ENCODE results near the gene PCDHGA1.
A peak's percentile ranks its signal among the peaks of the same experiment; 100 is the strongest.
"Not testable (repeated sequence)": the region's sequence is repeated elsewhere in the genome, so short reads cannot be mapped to it uniquely, and the experiment has no call there.

Gene PCDHGA1

DNA sequence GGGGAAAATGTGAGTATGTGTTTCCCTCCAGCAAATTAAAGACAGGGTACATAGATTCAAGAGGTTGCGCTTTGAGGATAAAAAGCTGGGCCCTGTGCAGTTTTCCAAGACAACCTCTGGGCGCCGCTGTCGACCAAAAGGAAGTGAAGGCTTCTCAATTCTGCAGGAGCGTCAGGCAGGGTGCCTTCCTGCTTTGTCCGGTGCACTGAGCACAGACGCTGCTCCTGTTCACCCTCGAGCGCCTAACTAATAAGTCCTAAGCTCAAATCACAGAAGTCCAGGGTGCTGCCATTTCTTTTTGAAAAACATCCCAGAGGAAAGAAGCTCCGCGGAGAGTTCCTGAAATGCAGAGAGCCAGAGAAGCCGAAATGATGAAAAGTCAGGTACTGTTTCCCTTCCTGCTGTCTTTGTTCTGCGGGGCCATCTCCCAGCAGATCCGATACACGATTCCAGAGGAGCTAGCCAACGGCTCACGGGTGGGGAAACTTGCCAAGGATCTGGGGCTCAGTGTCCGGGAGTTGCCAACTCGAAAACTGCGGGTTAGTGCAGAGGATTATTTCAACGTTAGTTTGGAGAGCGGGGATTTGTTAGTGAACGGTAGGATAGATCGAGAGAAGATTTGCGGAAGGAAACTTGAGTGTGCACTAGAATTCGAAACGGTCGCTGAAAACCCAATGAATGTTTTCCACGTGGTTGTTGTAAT, 19.8 kb downstream of the PCDHGA1 start, which contains the start of gene PCDHGB1:
TSS of gene PCDHGB1 (plus strand) at position 183 of the 703 bp plus-strand sequence. CDS start at position 345, 162 bp downstream.
- peak; percentile 14 for DNase-seq

DNA sequence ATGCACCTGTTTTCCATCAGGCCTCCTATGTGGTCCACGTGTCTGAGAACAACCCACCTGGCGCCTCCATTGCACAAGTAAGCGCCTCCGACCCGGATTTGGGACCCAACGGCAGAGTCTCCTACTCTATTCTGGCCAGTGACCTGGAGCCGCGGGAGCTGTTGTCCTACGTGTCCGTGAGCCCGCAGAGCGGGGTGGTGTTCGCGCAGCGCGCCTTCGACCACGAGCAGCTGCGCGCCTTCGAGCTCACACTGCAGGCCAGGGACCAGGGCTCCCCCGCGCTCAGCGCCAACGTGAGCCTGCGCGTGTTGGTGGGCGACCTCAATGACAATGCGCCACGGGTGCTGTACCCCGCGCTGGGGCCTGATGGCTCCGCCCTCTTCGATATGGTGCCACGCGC, 21.3 kb downstream of the PCDHGA1 start:
- no peak for DNase-seq

DNA sequence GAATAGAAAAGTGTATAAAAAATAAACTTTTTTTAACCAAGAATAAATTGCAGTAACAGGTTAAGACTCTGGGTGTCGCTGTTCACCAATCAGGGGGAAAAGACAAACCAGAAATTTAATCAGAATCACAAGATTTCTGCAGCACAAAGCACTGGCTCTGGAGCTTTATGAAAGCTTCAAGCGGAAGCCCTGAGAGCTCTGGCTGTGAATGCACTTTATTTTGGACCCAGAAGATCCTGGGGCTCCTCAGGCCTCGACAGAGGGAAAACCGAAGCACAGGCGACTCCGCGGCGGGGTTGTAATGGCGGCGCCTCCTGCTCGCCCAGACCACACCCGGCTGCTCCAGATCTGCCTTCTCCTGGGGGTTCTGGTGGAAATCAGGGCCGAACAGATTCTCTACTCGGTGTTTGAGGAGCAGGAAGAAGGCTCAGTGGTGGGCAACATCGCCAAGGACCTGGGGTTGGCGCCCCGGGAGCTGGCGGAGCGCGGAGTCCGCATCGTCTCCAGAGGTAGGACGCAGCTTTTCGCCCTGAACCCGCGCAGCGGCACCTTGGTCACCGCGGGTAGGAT, 24.7 kb downstream of the PCDHGA1 start, which contains the start of gene PCDHGA4:
TSS of gene PCDHGA4 (plus strand) at position 122 of the 570 bp plus-strand sequence. CDS start at position 209, 87 bp downstream.
- no peak for DNase-seq

DNA sequence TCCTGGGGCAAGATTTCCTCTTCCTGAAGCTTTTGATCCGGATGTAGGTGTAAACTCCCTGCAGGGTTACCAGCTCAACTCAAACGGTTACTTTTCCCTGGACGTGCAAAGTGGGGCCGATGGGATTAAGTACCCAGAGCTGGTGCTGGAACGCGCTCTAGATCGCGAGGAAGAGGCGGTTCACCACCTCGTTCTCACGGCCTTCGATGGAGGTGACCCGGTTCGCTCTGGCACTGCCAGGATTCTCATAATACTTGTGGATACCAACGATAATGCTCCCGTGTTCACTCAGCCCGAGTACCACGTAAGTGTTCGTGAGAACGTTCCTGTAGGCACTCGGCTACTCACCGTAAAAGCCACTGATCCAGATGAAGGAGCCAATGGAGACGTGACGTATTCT, 25.3 kb downstream of the PCDHGA1 start:
- DNase-seq, result no peak

DNA sequence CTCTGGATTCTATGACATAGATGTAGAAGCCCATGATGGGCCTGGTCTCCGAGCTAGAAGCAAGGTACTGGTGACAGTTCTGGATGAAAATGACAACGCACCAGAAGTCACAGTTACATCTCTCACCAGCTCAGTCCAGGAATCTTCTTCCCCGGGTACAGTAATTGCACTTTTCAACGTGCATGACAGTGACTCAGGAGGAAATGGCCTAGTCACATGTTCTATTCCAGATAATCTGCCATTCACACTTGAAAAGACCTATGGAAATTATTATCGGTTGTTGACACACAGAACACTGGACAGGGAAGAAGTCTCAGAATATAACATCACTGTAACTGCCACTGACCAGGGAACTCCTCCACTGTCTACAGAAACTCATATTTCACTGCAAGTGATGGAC, 25.8 kb downstream of the PCDHGA1 start:
- DNase-seq, result no peak

DNA sequence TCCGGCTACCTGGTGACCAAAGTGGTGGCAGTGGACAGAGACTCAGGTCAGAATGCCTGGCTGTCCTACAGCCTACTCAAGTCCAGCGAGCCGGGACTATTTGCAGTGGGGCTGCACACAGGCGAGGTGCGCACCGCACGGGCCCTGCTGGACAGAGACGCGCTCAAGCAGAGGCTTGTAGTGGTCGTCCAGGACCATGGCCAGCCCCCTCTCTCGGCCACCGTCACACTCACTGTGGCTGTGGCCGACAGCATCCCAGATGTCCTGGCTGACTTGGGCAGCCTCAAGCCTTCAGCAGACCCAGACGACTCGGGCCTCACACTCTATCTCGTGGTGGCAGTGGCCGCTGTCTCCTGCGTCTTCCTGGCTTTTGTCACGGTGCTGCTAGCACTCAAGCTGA, 26.6 kb downstream of the PCDHGA1 start:
- no peak for DNase-seq

DNA sequence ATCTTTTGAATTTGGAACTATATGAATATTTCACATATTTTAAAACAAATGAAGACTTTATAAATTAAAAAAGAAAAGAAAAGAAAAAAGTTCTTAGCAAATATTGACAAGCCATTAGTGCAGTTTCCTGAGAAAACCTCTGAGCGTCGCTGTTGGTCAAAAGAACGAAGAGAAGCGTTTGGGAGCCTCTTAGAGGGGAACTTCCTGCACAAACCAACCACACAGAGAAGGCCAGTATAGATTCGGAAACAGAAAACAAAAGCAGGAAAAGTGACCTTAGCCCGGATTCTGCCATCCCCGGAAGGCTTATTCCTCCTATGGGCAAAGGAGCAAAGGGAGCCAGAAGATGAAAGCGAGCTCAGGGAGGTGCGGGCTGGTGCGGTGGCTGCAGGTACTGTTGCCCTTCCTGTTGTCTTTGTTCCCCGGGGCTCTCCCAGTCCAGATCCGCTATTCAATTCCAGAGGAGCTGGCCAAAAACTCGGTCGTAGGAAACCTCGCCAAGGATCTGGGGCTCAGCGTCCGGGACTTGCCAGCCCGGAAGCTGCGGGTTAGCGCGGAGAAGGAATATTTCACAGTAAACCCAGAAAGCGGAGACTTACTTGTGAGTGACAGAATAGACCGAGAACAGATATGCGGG, 29.6 kb downstream of the PCDHGA1 start, which contains the start of gene PCDHGB2:
TSS of gene PCDHGB2 (plus strand) at position 205 of the 637 bp plus-strand sequence. CDS start at position 347, 142 bp downstream.
- DNase-seq, result no peak

DNA sequence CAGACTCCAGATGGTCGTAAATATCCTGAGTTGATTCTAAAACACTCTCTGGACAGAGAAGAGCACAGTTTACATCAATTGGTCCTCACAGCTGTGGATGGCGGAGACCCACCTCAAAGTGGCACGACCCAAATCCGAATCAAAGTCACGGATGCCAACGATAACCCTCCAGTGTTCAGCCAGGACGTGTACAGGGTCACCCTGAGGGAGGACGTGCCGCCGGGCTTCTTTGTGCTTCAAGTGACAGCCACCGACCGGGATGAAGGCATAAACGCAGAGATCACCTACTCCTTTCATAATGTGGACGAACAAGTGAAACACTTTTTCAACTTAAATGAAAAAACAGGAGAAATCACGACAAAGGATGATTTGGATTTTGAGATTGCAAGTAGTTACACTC, 30.4 kb downstream of the PCDHGA1 start:
- DNase-seq, result no peak

DNA sequence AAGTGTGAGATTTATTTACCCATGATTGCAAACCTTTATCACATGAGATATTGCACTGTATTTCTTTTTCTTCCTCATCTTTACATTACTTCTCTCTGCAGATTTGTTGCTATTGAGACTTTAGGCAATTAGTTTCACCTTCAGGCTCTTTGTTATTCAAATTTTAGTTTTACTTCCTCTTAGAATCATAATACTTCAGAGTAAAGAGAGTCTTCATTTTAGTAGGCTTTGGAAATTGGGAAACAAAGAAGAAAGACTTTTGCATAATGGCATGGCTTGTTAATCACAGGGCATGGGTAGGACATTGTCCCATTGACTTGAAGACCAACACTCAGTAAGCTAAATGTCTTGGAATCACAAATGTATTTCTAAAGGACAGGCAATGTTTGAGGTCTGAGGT, 32.4 kb downstream of the PCDHGA1 start:
- no peak for DNase-seq

DNA sequence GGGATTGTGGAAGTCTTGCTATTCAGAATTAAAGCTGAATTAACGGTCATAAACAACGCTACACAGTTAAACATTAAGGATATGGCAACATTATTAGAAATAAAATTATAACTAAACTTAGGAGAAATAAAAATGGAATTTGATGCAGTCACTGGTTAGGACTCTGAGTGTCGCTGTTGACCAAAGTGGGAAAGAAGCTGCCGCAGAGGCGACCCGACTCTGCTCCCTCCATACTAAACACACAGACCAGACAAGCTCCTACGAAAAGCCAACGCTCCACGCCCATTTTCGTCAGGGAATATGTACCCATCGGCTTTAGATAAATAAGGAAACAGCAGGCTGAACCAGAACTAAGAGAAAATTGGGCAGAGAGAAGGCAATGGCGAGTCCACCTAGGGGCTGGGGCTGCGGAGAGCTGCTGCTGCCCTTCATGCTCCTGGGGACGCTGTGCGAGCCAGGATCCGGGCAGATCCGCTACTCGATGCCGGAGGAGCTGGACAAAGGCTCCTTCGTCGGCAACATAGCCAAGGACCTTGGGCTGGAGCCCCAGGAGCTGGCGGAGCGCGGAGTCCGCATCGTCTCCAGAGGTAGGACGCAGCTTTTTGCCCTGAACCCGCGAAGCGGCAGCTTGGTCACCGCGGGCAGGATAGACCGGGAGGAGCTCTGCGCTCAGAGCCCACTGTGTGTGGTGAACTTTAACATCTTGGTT, 33.8 kb downstream of the PCDHGA1 start, which contains the start of gene PCDHGA5:
TSS of gene PCDHGA5 (plus strand) at position 211 of the 709 bp plus-strand sequence. CDS start at position 380, 169 bp downstream.
- no peak for DNase-seq

DNA sequence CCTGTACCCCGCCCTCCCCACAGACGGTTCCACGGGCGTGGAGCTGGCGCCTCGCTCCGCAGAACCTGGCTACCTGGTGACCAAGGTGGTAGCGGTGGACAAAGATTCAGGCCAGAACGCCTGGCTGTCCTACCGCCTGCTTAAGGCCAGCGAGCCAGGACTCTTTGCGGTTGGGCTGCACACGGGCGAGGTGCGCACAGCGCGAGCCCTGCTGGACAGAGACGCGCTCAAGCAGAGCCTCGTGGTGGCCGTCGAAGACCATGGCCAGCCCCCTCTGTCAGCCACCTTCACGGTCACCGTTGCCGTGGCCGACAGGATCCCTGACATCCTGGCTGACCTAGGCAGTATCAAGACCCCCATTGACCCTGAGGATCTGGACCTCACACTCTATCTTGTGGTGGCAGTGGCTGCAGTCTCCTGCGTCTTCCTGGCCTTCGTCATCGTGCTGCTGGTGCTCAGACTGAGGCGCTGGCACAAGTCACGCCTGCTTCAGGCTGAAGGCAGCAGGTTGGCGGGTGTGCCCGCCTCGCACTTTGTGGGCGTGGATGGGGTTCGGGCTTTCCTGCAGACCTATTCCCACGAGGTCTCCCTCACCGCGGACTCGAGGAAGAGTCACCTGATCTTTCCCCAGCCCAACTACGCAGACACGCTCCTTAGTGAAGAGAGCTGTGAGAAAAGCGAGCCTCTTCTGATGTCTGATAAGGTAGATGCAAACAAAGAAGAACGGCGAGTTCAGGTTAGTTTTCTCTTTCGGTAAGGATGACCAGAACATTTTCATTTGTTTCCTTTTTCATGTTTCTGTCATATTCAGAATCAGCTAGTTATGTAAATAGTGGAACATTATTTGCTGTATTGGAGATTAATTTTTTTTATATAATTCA, 35.9 kb downstream of the PCDHGA1 start:
- DNase-seq, result no peak

DNA sequence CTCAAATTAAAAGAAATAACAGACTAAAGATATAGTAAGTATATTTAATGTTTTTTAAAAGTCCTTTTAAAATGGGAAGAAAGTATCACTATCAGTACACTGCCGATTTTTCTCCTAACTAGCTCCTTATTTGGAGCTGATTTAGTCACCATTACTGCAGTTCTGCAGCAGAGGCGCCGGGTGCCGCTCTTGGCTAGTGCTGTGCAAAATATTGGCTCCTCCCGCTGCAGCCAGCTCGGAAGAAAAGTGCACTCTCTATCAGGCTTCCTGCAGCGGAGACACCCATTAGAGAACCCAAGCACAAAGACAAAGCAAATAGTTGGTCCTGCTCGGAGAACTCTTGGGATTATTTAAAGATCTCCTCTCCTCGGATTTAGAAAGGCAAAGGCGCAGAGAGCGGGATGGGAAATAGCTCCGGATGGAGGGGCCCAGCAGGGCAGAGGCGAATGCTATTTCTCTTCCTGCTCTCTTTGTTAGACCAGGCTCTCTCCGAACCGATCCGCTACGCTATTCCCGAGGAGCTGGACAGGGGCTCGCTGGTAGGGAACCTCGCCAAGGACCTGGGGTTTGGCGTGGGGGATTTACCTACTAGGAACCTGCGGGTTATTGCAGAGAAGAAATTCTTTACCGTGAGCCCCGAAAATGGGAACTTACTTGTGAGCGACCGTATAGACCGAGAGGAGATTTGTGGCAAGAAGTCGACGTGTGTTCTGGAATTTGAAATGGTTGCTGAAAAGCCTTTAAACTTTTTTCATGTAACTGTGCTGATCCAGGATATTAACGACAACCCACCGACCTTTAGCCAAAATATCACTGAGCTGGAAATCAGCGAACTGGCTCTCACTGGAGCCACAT, 39.9 kb downstream of the PCDHGA1 start, which contains the start of gene PCDHGB3:
TSS of gene PCDHGB3 (plus strand) at position 249 of the 855 bp plus-strand sequence. CDS start at position 402, 153 bp downstream.
- peak; percentile 10 for DNase-seq

DNA sequence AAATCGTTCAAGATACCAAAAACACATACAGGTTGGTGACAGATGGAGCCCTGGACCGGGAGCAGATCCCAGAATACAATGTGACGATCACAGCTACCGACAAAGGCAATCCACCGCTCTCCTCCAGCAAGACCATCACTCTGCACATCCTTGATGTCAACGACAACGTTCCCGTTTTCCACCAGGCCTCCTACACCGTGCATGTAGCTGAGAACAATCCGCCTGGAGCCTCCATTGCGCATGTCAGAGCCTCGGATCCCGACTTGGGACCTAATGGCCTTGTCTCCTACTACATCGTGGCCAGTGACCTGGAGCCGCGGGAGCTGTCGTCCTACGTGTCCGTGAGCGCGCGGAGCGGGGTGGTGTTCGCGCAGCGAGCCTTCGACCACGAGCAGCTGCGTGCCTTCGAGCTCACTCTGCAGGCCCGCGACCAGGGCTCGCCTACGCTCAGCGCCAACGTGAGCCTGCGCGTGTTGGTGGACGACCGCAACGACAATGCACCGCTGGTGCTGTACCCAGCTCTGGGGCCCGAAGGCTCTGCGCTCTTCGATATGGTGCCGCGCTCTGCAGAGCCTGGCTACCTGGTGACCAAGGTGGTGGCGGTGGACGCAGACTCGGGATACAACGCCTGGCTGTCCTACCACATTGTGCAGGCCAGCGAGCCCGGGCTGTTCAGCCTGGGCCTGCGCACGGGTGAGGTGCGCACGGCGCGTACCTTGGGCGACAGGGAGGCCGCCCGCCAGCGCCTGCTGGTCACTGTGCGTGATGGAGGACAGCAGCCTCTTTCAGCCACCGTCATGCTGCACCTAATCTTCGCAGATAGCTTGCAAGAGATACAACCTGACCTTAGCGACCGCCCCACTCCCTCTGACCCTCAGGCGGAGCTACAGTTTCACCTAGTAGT, 41.5 kb downstream of the PCDHGA1 start:
- DNase-seq, result no peak

DNA sequence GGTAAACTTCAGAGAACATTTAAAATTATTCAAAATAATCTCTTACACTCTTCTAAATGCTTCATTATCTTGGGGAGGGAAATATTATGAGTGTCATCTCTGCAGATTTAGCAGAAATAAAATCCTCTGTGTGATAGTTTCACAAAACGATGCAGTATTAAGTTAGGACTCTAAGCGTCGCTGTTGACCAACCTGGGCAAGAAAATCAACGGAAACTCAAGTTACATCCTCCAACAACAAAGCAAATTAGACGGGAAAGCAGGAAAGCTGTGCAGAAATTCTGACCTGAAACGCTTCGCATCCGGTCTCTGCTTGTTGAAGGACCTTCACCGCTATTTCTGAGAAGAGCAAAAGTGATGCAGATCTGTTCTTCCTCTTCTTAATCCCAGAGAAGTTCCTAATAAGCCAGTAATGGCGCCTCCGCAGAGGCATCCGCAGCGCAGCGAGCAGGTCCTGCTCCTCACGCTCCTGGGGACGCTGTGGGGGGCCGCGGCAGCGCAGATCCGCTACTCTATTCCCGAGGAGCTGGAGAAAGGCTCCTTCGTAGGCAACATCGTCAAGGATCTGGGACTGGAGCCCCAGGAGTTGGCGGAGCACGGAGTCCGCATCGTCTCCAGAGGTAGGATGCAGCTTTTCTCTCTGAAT, 43.5 kb downstream of the PCDHGA1 start, which contains the start of gene PCDHGA6:
TSS of gene PCDHGA6 (plus strand) at position 219 of the 645 bp plus-strand sequence. CDS start at position 412, 193 bp downstream.
- DNase-seq, result no peak

DNA sequence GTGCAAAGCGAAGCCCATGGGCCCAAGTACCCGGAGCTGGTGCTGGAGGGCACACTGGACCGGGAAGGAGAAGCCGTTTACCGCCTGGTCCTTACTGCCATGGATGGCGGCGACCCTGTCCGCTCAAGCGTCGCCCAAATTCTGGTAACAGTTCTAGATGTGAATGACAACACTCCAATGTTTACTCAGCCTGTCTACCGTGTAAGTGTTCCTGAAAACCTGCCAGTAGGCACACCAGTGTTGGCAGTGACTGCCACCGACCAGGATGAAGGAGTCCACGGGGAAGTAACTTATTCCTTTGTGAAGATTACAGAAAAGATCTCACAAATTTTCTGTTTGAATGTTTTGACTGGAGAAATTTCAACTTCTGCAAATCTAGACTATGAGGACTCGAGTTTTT, 44.3 kb downstream of the PCDHGA1 start:
- DNase-seq, result no peak

DNA sequence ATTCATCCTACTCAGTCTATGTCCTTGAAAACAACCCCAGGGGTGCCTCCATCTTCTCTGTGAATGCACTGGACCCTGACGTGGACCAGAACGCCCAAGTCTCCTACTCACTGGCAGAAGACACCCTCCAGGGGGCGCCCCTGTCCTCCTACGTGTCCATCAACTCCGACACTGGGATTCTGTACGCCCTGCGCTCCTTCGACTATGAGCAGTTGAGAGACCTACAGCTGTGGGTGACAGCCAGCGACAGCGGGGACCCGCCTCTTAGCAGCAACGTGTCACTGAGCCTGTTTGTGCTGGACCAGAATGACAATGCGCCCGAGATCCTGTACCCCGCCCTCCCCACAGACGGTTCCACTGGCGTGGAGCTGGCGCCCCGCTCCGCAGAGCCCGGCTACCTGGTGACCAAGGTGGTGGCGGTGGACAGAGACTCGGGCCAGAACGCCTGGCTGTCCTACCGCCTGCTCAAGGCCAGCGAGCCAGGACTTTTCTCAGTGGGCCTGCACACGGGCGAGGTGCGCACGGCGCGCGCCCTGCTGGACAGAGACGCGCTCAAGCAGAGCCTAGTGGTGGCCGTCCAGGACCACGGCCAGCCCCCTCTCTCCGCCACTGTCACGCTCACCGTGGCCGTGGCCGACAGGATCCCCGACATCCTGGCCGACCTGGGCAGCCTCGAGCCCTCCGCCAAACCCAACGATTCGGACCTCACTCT, 45.3 kb downstream of the PCDHGA1 start:
- not testable (repeated sequence) for DNase-seq

DNA sequence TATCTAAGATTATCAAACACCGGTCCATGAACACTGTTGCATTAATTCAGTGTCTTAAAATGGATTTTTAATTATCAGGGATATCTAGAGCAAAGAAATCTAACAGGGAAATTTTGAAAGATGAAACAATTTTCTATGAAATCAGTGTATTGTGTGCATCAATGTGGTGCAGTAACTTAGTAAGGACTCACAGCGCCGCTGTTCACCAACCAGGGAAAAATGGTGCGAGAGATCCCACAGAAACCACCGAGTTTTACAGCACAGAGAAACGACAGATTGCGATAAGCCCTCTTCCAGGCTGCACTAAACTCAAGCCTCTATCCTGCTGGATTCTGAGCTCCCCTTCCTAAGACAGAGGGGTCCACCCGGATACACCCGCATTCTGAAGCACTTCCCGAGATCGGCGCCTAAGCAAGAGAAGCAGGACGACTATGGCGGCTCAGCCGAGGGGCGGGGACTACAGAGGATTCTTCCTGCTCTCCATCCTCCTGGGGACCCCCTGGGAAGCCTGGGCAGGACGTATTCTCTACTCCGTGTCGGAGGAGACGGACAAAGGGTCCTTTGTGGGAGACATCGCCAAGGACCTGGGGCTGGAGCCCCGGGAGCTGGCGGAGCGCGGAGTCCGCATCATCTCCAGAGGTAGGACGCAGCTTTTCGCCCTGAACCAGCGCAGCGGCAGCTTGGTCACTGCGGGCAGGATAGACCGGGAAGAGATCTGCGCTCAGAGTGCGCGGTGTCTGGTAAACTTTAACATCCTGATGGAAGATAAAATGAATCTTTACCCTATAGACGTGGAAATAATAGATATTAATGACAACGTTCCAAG, 52.4 kb downstream of the PCDHGA1 start, which contains the start of gene PCDHGA7:
TSS of gene PCDHGA7 (plus strand) at position 274 of the 826 bp plus-strand sequence. CDS start at position 432, 158 bp downstream.
- no peak for DNase-seq
